Panc1 (cell line): ENCODE measurements around the gene CRIM1. TPM values are rescaled to one million over a fixed set of nuclear protein-coding genes. Genes with fewer than 3 reads are reported as not detected.
A peak's percentile ranks its signal among the peaks of the same experiment; 100 is the strongest.

ENCODE experiments used
- ATAC-seq: fragments of 200-7000 bp; cut with Tn5 transposase; 2 replicates; pipeline ENCODE4 v1.9.1; 2020; ENCODE audit warnings: mild to moderate bottlenecking, moderate library complexity
- BruUV-seq: library from RNA; stranded (reverse); fragments of 400-500 nt; replicated peaks from 2 replicates; lab custom pipeline; 2021; lab: Mats Ljungman, UMichigan
- CTCF ChIA-PET: fragments of 300-600 bp; sonication (Branson Sonifier 250); formaldehyde crosslinking; loops from one replicate; lab custom pipeline; 2022; ENCODE audit warnings: antibody characterized with exemption; lab: Charles Lee
- POLR2A ChIA-PET: fragments of 300-600 bp; sonication (Branson Sonifier 250); formaldehyde crosslinking; loops from one replicate; lab custom pipeline; 2022; ENCODE audit warnings: antibody characterized with exemption; lab: Charles Lee
- DNase-seq: peaks from one replicate; pipeline ENCODE4 v3.0.0-alpha.2; 2010; ENCODE audit warnings: low read depth, low spot score
- H3K27ac ChIP-seq: 2 replicates; pipeline ENCODE4 v1.5.1; 2011; ENCODE audit warnings: mild to moderate bottlenecking, low read length, inconsistent platforms
- H3K27me3 ChIP-seq: fragments of 200-500 bp; sonication (Bioruptor generic); 2 replicates; pipeline ENCODE4 v1.6.0; 2014; ENCODE audit warnings: low read length, inconsistent platforms; ENCODE audit not compliant: control insufficient read depth, insufficient read depth
- H3K36me3 ChIP-seq: fragments of 200-500 bp; sonication (Bioruptor generic); 2 replicates; pipeline ENCODE4 v1.5.1; 2014; ENCODE audit warnings: inconsistent platforms, mild to moderate bottlenecking, low read length, moderate library complexity; ENCODE audit not compliant: control insufficient read depth, insufficient read depth
- H3K4me1 ChIP-seq: 2 replicates; pipeline ENCODE4 v1.5.1; 2011; ENCODE audit warnings: inconsistent platforms, mild to moderate bottlenecking, low read length, moderate library complexity; ENCODE audit not compliant: control insufficient read depth, insufficient read depth
- H3K4me3 ChIP-seq, 2 experiments: 2 replicates each; pipeline ENCODE4 v1.5.1; 2011 to 2012; ENCODE audit warnings: low read depth in 2 of 2, low read length in 2 of 2, mild to moderate bottlenecking in 2 of 2, inconsistent platforms in 1 of 2, moderate library complexity in 1 of 2
- H3K9me3 ChIP-seq: fragments of 200-500 bp; sonication (Bioruptor generic); 2 replicates; pipeline ENCODE4 v1.5.1; 2014; ENCODE audit warnings: low read depth, mild to moderate bottlenecking, inconsistent platforms, low read length, moderate library complexity; ENCODE audit not compliant: control insufficient read depth, insufficient read depth
- CTCF ChIP-seq: fragments of 450-650 bp; IDR thresholded peaks from 2 replicates; pipeline ENCODE4 v1.5.1; 2017; ENCODE audit warnings: mild to moderate bottlenecking
- POLR2AphosphoS5 ChIP-seq: IDR thresholded peaks from 2 replicates; pipeline ENCODE4 v1.6.1; 2012; ENCODE audit warnings: mild to moderate bottlenecking, low read depth, low read length, moderate library complexity
- REST ChIP-seq, 2 experiments: IDR thresholded peaks; 2 replicates each; pipeline ENCODE4 v1.6.1; 2011 to 2012; ENCODE audit warnings: low read depth in 2 of 2, control low read depth in 1 of 2, low read length in 1 of 2, mild to moderate bottlenecking in 1 of 2, moderate library complexity in 1 of 2; ENCODE audit not compliant: insufficient read depth in 1 of 2
- SIN3A ChIP-seq: IDR thresholded peaks from 2 replicates; pipeline ENCODE4 v1.6.1; 2012; ENCODE audit warnings: low read depth, mild to moderate bottlenecking, low read length, moderate library complexity, borderline replicate concordance; ENCODE audit not compliant: insufficient read depth
- TCF7L2 ChIP-seq: IDR thresholded peaks from 2 replicates; pipeline ENCODE4 v1.6.1; 2011; ENCODE audit warnings: mild to moderate bottlenecking, low read depth, low read length, inconsistent platforms
- in situ Hi-C: cut with HindIII; loops from 2 replicates; pipeline ENCODE4 v1.10.0; 2016; ENCODE audit warnings: low sequenced_read_pairs, low pct_unique_long_range_greater_than_20kb
- intact Hi-C: fragments of 100-400 bp; cut with micrococcal nuclease; formaldehyde crosslinking; loops from one replicate; pipeline ENCODE4 v1.10.0; 2022; ENCODE audit not compliant: unreplicated experiment
- total RNA-seq: library from RNA; stranded (reverse); gene quantifications from one replicate; pipeline ENCODE4 v1.2.1, GENCODE V29; 2021; ENCODE audit not compliant: unreplicated experiment

The CRIM1 gene
- total RNA-seq, 1 experiment from 2014 or later: 290 TPM

GRCh38 chr2:36407413-36407812, 51.8 kb downstream of the CRIM1 start:
- intact Hi-C loops (loop anchor here (5.0 kb wide), 2 partner anchors 35 to 50 kb away; partner anchors contain the start of gene CRIM1), in situ Hi-C loops (no loop called here)
- no peak for ATAC-seq
- no peak for TF ChIP-seq REST (IDR thresholded peaks at IDR 0.05; ENCODE audit: insufficient read depth in 1 of 2, low read depth in 2 of 2, low read length in 1 of 2)
- TF ChIP-seq TCF7L2: no peak
- no peak for TF ChIP-seq SIN3A
- TF ChIP-seq CTCF: no peak
- TF ChIP-seq POLR2AphosphoS5: no peak
- Histone ChIP-seq H3K4me1 (peaks cover 100% of the 10 kb centered on the region), H3K4me3 (no peak overlapping the region), H3K9me3 (no peaks in the 10 kb centered on the region), H3K27me3 (no peaks in the 10 kb centered on the region), H3K36me3 (peaks cover 9% of the 10 kb centered on the region; the same call in 1 of the 2 replicates), H3K27ac (peak overlapping the region; percentile 96)
- no peak for DNase-seq
- POLR2A ChIA-PET: no interaction called here
- no TSS peak for BruUV-seq
- CTCF ChIA-PET: no interaction called here

- H3K27me3 ChIP-seq: no peaks in the 10 kb centered on the region
- in situ Hi-C loops: no loop called here
- H3K9me3 ChIP-seq: no peaks in the 10 kb centered on the region
- H3K4me1 ChIP-seq: peaks cover 100% of the 10 kb centered on the region
- intact Hi-C loops: loop anchor here (5.0 kb wide), 2 partner anchors 36 to 51 kb away; partner anchors contain the start of gene CRIM1
- peak overlapping the region in 1 of 2 experiments; percentile 13; a peak in 2 of 4 replicates for H3K4me3 ChIP-seq
- ATAC-seq: peak; percentile 74
- DNase-seq: no peak
- no TSS peak for BruUV-seq
- TF ChIP-seq REST (IDR thresholded peaks at IDR 0.05; ENCODE audit: insufficient read depth in 1 of 2, low read depth in 2 of 2, low read length in 1 of 2): no peak
- no peak for TF ChIP-seq SIN3A
- TF ChIP-seq CTCF: no peak
- TF ChIP-seq POLR2AphosphoS5: no peak; the same call in 1 of the 2 replicates
- TF ChIP-seq TCF7L2: no peak
- POLR2A ChIA-PET: interaction anchor here (0.6 to 0.9 kb wide), 3 partner anchors 34 to 844 kb away, joined by 3 to 11 read pairs (median 4); no protein-coding TSS in a partner anchor
- peaks cover 9% of the 10 kb centered on the region; the same call in 1 of the 2 replicates for H3K36me3 ChIP-seq
- H3K27ac ChIP-seq: peak overlapping the region; percentile 96
- CTCF ChIA-PET: no interaction called here
Observed at GRCh38 chr2:36408198-36408703, 52.7 kb downstream of the CRIM1 start.
